ENCODE results near the gene GCSH.
"Not testable (repeated sequence)": the region's sequence is repeated elsewhere in the genome, so short reads cannot be mapped to it uniquely, and the experiment has no call there.

The GCSH gene

GRCh38 chr16:81095953-81096714, at the start of gene GCSH:
GCSH (minus strand) TSS chr16:81096395; CDS start chr16:81096278, 117 bp downstream.
- DNase-seq = peak; percentile 98

GRCh38 chr16:81143921-81144471, 47.8 kb upstream of the GCSH start:
- no peak for DNase-seq

GRCh38 chr16:81142864-81143263, 46.7 kb upstream of the GCSH start:
- DNase-seq = no peak

- DNase-seq = no peak
These were observed 45.0 kb upstream of the GCSH start for GRCh38 chr16:81140930-81141780.

GRCh38 chr16:81138831-81139557, 42.8 kb upstream of the GCSH start:
- no peak for DNase-seq

GRCh38 chr16:81137754-81138153, 41.6 kb upstream of the GCSH start:
- DNase-seq = no peak

GRCh38 chr16:81136390-81137335, 40.5 kb upstream of the GCSH start:
- DNase-seq = no peak

GRCh38 chr16:81130126-81130525, 33.9 kb upstream of the GCSH start:
- no peak for DNase-seq

GRCh38 chr16:81128726-81129524, 32.7 kb upstream of the GCSH start:
- DNase-seq = no peak

- DNase-seq = no peak
These were observed 30.9 kb upstream of the GCSH start for GRCh38 chr16:81127051-81127450.

GRCh38 chr16:81123092-81123852, 27.1 kb upstream of the GCSH start:
- no peak for DNase-seq

GRCh38 chr16:81121474-81121990, 25.3 kb upstream of the GCSH start:
- no peak for DNase-seq

- DNase-seq = no peak
These were observed 21.2 kb upstream of the GCSH start for GRCh38 chr16:81117436-81117835.

- DNase-seq = no peak
These were observed 20.1 kb upstream of the GCSH start for GRCh38 chr16:81116285-81116684.

GRCh38 chr16:81112453-81112852, 16.3 kb upstream of the GCSH start:
- DNase-seq = no peak

- not testable (repeated sequence) for DNase-seq
These were observed 13.1 kb upstream of the GCSH start for GRCh38 chr16:81109274-81109673.

- no peak for DNase-seq
These were observed 11.3 kb upstream of the GCSH start for GRCh38 chr16:81107511-81107910.

GRCh38 chr16:81106826-81107503, 10.8 kb upstream of the GCSH start:
- no peak for DNase-seq

- DNase-seq = no peak
These were observed 9.8 kb upstream of the GCSH start for GRCh38 chr16:81105946-81106345.
